Lower leg skin (tissue), 4 donors: Measurements from ENCODE around the gene LCLAT1. TPM values are rescaled to one million over a fixed set of nuclear protein-coding genes. Genes with fewer than 3 reads are reported as not detected.

ENCODE experiments used
- DNase-seq, 2 donors: peaks; one replicate each; pipeline ENCODE4 v3.0.0-alpha.2; 2019; ENCODE audit warnings: low spot score in 2 of 2
- H3K4me3 ChIP-seq: fragments of 200-600 bp; sonication (generic); 2 replicates; pipeline ENCODE4 v1.5.1; 2017; ENCODE audit warnings: mild to moderate bottlenecking, low read depth; ENCODE audit not compliant: poor library complexity, severe bottlenecking
- CTCF ChIP-seq, 3 donors: fragments of 450-650 bp; IDR thresholded peaks; one replicate each; pipeline ENCODE4 v1.5.1; 2016; ENCODE audit warnings: antibody characterized with exemption in 3 of 3, mild to moderate bottlenecking in 3 of 3, moderate library complexity in 2 of 3
- POLR2A ChIP-seq, 2 donors: fragments of 450-650 bp; IDR thresholded peaks; one replicate each; pipeline ENCODE4 v1.6.1; 2016 to 2017; ENCODE audit warnings: antibody characterized with exemption in 2 of 2, mild to moderate bottlenecking in 1 of 2, moderate library complexity in 1 of 2
- WGBS, 2 donors: methylation state at CpG; one replicate each; pipeline ENCODE4 v1.1.5; 2018; 5-methylcytosine and 5-hydroxymethylcytosine counted together
- intact Hi-C: fragments of 100-400 bp; cut with DNase I; formaldehyde crosslinking; loops from one replicate; pipeline ENCODE4 v1.15.0; 2023; ENCODE audit warnings: low total_unique reads
- total RNA-seq, 4 donors: library from RNA; depleted of rRNA; stranded (reverse); fragments of >200 nt; gene quantifications; one replicate each; pipeline ENCODE4 v1.1.0, GENCODE V29; 2016

The LCLAT1 gene
- total RNA-seq, 4 donors from 2014 or later = 5.2 to 19.1 (median 12.0) TPM

- DNase-seq = no peak
- intact Hi-C loops = no loop called here
- no peak overlapping the region for H3K4me3 ChIP-seq
- WGBS, 2 donors = 44 to 50% methylated on average over 1 of the region's 1 CpG
- no peak for TF ChIP-seq POLR2A (IDR thresholded peaks at IDR 0.05)
- TF ChIP-seq CTCF (IDR thresholded peaks at IDR 0.05) = no peak
Observed at GRCh38 chr2:30436859-30437435, 10.1 kb upstream of the LCLAT1 start.

- 68 to 72% methylated on average over 4 of the region's 4 CpGs for WGBS, 2 donors
- H3K4me3 ChIP-seq = no peak overlapping the region
- intact Hi-C loops = no loop called here
- TF ChIP-seq POLR2A (IDR thresholded peaks at IDR 0.05) (no peak), CTCF (IDR thresholded peaks at IDR 0.05) (no peak)
- DNase-seq = no peak
Observed at GRCh38 chr2:30437809-30438548, 9.1 kb upstream of the LCLAT1 start.

GRCh38 chr2:30439296-30439695, 7.8 kb upstream of the LCLAT1 start:
- intact Hi-C loops = no loop called here
- no peak for DNase-seq
- WGBS, 2 donors = 82 to 85% methylated on average over 3 of the region's 3 CpGs

GRCh38 chr2:30439879-30440278, 7.2 kb upstream of the LCLAT1 start:
- intact Hi-C loops = no loop called here
- TF ChIP-seq POLR2A (IDR thresholded peaks at IDR 0.05) (no peak), CTCF (IDR thresholded peaks at IDR 0.05) (no peak)
- DNase-seq = no peak
- WGBS, 2 donors = 91 to 95% methylated on average over 5 of the region's 5 CpGs
- H3K4me3 ChIP-seq = no peak overlapping the region

More at GRCh38 chr2:30439296-30439695, 7.8 kb upstream of the LCLAT1 start:
- no peak for TF ChIP-seq CTCF (IDR thresholded peaks at IDR 0.05)
- TF ChIP-seq POLR2A (IDR thresholded peaks at IDR 0.05) = no peak
- H3K4me3 ChIP-seq = no peak overlapping the region

GRCh38 chr2:30441023-30441422, 6.0 kb upstream of the LCLAT1 start:
- no peak overlapping the region for H3K4me3 ChIP-seq
- DNase-seq = no peak
- TF ChIP-seq POLR2A (IDR thresholded peaks at IDR 0.05) = no peak
- no peak for TF ChIP-seq CTCF (IDR thresholded peaks at IDR 0.05)
- 95% methylated on average over 7 of the region's 7 CpGs for WGBS, 2 donors
- intact Hi-C loops = no loop called here
